GM20000 (cell line): ENCODE measurements around the gene SELENBP1.
A peak's percentile ranks its signal among the peaks of the same experiment; 100 is the strongest.

Experiments used
- DNase-seq: peaks from one replicate; pipeline ENCODE4 v3.0.0; 2012; ENCODE audit warnings: low spot score
- TF ChIP-seq, protein P1 (sequence below): IDR thresholded peaks from 2 replicates; pipeline ENCODE4 v1.5.1; 2012; ENCODE audit warnings: mild to moderate bottlenecking, control low read depth; ENCODE audit errors: extremely low read depth, missing control alignments

SELENBP1 gene

DNA sequence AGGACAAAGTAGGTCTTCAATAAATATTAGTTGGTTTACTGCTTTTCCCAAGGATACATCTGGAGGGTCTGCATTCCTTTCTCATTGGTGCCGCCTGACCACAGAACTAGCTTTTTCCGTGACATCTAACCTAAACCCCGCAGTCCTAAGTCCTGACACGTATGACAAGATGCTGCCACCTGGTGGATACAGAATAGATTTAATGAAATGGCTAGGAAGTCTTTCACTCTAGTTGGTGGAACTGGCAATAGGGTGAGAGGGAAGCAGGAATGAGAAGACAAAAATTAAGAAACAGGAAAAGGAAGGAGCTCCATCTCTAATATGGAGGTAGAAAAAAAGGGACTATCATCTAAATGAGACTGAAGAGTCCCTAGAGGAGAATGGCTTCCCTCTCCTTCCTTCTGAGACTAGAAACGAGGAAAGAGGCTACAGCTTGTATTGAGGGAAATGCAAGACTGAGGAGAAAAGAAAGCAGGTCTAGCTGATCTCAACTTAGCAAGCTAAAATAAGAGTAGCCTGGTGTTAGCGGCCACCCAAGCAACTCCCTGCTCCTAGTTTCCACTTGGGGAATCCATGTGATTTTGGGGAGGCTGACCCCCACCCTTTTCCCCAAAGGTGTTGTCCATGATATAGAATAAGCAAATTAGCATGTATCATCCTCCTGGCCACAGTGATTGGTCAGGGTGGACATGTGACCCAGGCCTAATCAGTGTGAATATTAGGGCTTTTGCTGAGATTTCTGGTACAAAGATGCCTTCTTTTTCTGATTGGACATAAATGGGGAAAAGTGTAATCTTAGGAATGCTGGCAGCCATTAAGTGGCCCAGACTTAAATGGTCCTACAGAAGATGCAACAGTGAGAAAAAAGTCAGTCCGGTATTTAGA lies 31.4 kb downstream of the SELENBP1 start:
- peak; percentile 44 for DNase-seq
- TF ChIP-seq, protein P1, sequence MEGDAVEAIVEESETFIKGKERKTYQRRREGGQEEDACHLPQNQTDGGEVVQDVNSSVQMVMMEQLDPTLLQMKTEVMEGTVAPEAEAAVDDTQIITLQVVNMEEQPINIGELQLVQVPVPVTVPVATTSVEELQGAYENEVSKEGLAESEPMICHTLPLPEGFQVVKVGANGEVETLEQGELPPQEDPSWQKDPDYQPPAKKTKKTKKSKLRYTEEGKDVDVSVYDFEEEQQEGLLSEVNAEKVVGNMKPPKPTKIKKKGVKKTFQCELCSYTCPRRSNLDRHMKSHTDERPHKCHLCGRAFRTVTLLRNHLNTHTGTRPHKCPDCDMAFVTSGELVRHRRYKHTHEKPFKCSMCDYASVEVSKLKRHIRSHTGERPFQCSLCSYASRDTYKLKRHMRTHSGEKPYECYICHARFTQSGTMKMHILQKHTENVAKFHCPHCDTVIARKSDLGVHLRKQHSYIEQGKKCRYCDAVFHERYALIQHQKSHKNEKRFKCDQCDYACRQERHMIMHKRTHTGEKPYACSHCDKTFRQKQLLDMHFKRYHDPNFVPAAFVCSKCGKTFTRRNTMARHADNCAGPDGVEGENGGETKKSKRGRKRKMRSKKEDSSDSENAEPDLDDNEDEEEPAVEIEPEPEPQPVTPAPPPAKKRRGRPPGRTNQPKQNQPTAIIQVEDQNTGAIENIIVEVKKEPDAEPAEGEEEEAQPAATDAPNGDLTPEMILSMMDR: peak; percentile 43

- DNase-seq: no peak
- TF ChIP-seq, protein P1: no peak
Measured at GRCh38 chr1:151336556-151336955, 35.9 kb downstream of the SELENBP1 start.

DNA sequence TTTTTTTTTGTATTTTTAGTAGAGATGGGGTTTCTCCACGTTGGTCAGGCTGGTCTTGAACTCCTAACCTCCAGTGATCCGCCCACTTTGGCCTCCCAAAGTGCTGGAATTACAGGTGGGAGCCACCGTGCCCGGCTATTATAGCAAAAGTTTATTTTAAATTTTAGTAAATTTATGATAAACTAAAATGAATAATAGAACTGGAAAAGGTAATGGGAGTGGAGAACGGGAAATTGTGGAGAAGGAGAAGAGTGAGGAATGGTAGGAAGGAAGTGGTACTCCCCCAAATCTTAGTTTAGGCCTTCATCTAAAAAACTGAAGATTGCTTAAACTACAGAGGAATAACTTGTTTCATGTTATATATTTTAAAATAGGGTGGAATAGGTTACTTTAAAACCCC lies 37.7 kb downstream of the SELENBP1 start:
- TF ChIP-seq, protein P1: no peak
- no peak for DNase-seq

DNA sequence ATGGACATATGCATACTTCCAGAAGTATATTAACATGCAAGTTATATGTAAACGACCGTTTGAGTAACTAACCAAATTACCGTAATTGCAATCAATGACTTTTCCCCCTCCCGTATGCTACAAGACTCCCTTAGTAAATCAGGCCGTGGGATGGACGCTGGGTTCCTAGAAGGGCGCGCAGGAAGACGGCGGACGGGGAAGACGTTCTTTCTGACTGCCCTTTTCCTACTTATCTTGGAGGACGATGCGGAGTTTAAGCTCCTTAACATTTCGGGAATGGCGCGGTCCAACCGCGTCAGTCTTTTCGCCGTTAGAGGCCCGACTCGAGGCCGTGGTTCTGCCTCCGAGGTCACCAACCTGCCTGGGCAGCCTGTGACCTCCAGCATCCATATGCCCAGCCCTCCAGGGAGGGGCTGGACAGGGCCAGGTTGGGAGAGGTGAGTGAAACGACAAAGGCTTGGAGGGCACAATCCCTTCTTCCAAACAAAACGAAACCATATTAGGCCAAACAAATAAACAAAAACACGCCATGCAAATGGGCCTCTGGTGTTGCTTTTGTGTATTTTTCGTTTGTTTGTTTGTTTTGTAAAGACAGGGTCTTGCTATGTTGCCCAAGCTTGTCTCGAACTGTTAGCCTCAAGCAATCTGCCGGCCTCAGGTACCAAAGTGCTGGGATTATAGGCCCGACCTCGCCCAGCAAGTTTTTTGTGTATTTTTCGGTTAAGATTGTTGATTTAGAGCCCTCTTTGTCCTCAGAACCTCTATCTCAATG lies 44.4 kb downstream of the SELENBP1 start:
- TF ChIP-seq, protein P1: no peak
- no peak for DNase-seq

GRCh38 chr1:151327223-151327902 lies 45.1 kb downstream of the SELENBP1 start, which contains the start of gene PI4KB:
Gene PI4KB, minus strand, starts transcription at chr1:151327416. Its CDS starts 10,935 bp downstream, at chr1:151316481.
- TF ChIP-seq, protein P1: no peak

GRCh38 chr1:151326619-151327222 lies 45.8 kb downstream of the SELENBP1 start:
- TF ChIP-seq, protein P1: no peak
- DNase-seq: peak; percentile 89

More at GRCh38 chr1:151327223-151327902, 45.1 kb downstream of the SELENBP1 start, which contains the start of gene PI4KB:
- peak; percentile 96 for DNase-seq
